Measurements from ENCODE around the gene CLPX.

DNA sequence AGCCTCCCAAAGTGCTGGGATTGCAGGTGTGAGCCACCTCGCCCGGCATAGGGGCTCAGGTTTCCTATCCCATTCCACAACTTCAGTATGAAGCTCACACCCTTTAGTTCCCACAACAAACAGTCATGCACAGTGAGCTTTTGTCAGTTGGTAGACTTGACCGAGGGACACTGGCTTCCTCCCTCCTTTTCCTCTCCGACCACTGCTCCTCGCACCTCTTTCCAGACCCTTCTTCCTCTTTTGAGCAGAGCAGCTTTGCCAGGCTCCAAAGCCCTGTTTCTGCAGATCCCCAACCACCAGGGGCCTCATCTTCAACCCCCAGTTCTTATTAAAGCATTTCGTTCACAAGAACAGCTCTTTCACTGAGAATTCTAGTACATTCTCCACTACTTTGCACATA, 38.9 kb upstream of the CLPX start:
- TF ChIP-seq CTCF (IDR thresholded peaks at IDR 0.05) = no peak
- TF ChIP-seq EP300 (IDR thresholded peaks at IDR 0.05) = no peak
- no peak for TF ChIP-seq POLR2A (IDR thresholded peaks at IDR 0.05; ENCODE audit: low read depth)
- no peak for TF ChIP-seq POLR2AphosphoS5 (IDR thresholded peaks at IDR 0.05)

All from esophagus muscularis mucosa (tissue), 4 donors.